GM12875 (cell line): ENCODE measurements around the gene BZW1.

ENCODE experiments used
- H3K4me3 ChIP-seq: one replicate; pipeline ENCODE4 v1.5.1; 2011; ENCODE audit warnings: low read depth, low read length, control low read depth
- CTCF ChIP-seq: IDR thresholded peaks from 2 replicates; pipeline ENCODE4 v1.5.1; 2011; ENCODE audit warnings: low read depth, mild to moderate bottlenecking, control low read depth, inconsistent platforms, low read length, moderate library complexity, borderline replicate concordance; ENCODE audit not compliant: insufficient read depth

Gene BZW1

GRCh38 chr2:200811333-200812121, at the start of gene BZW1:
BZW1 (plus strand) TSS chr2:200811910; CDS start chr2:200813218, 1,308 bp downstream.
- TF ChIP-seq CTCF = no peak
- H3K4me3 ChIP-seq = peak within 1 kb of the TSS; percentile 90

- H3K4me3 ChIP-seq = no peak overlapping the region
- TF ChIP-seq CTCF = no peak
Observed at GRCh38 chr2:200762127-200762526, 49.6 kb upstream of the BZW1 start.

- no peak overlapping the region for H3K4me3 ChIP-seq
- TF ChIP-seq CTCF = no peak
Observed at GRCh38 chr2:200763422-200763821, 48.3 kb upstream of the BZW1 start.

GRCh38 chr2:200765139-200765951, 46.4 kb upstream of the BZW1 start:
- no peak overlapping the region for H3K4me3 ChIP-seq
- TF ChIP-seq CTCF = no peak

GRCh38 chr2:200765995-200766660, 45.6 kb upstream of the BZW1 start:
- no peak for TF ChIP-seq CTCF
- H3K4me3 ChIP-seq = no peak overlapping the region

- TF ChIP-seq CTCF = no peak
- H3K4me3 ChIP-seq = no peak overlapping the region
Observed at GRCh38 chr2:200767111-200767885, 44.4 kb upstream of the BZW1 start.
